GM20431 (cell line): Measurements from ENCODE around the gene STEAP4.

Experiments
- in situ Hi-C: fragments of 300-500 bp; cut with MseI, MboI; formaldehyde crosslinking; loops from one replicate; pipeline ENCODE4 v1.15.0; 2020; ENCODE audit warnings: low sequenced_read_pairs; ENCODE audit not compliant: unreplicated experiment

STEAP4 gene

GRCh38 chr7:88315522-88315921 lies 8.8 kb upstream of the STEAP4 start:
- in situ Hi-C loops, result no loop called here

- in situ Hi-C loops, result no loop called here
Measured at GRCh38 chr7:88314061-88314491, 7.4 kb upstream of the STEAP4 start.

- in situ Hi-C loops, result no loop called here
Measured at GRCh38 chr7:88312061-88312663, 5.5 kb upstream of the STEAP4 start.

GRCh38 chr7:88311675-88312036 lies 5.0 kb upstream of the STEAP4 start:
- in situ Hi-C loops, result no loop called here

GRCh38 chr7:88310956-88311674 lies 4.4 kb upstream of the STEAP4 start:
- in situ Hi-C loops, result no loop called here

DNA sequence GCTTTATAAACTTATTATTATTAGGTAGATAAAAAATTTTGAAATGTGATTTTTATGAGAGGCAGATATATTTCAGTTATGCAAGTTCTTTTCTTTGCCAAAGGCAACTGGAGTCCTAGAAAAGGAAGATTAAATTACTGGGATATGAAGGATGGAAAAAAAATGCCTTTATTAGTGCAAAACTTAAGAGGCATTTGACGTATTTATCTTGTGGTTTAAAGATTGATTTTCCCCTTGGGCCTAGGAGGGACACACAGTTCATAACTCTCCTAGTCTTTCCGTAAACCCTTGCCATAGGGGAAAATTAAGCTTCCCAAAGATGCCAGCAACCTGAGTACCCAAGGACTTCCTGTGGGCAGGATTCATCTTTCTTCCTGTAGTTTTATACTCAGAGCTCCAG lies 3.1 kb upstream of the STEAP4 start:
- in situ Hi-C loops, result no loop called here

GRCh38 chr7:88307823-88308222 lies 1.1 kb upstream of the STEAP4 start:
- in situ Hi-C loops, result no loop called here

- in situ Hi-C loops, result no loop called here
Measured at GRCh38 chr7:88307412-88307811, 718 bp upstream of the STEAP4 start.

GRCh38 chr7:88305044-88305443 lies 1.6 kb downstream of the STEAP4 start:
- in situ Hi-C loops, result no loop called here

DNA sequence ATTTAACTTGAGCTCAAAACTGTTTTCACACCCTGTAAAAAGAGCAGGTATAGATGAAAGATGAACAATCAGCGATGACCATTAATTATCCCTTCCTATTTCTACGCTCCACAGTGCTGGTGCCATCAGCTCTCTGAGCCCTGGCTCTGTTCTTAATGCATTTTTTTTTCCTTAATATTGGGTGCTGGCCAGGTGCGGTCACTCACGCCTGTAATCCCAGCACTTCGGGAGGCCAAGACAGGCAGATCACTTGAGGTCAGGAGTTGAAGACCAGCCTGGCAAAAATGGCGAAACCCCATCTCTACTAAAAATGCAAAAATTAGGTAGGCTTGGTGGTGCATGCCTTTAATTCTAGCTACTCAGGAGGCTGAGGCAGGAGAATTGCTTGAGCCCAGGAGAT lies 4.2 kb downstream of the STEAP4 start:
- in situ Hi-C loops, result no loop called here

- in situ Hi-C loops, result no loop called here
Measured at GRCh38 chr7:88301924-88302323, 4.8 kb downstream of the STEAP4 start.

DNA sequence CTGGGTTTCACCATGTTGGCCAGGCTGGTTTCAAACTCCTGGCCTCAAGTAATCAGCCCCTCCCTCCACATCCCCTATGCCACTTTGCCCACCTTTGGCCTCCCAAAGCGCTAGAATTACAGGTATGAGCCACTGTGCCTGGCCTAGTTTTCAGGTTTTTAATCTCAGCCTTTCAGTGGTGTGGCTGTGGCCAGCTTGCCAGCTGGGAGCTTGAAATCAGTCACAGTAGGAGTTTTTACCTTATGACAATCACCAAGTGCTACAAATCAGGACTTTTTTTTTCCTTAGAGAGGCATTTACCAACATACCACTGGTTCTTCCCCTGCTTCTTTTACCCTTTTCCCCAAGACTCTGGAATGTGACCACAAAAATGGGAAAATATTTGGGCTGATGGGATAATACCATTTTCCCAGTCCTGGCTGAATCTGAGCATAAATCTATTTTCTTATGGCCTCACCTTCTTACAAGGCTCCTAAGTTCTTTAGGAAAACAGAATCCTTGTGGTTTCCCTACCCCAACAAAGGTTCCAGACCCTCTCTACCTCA lies 6.2 kb downstream of the STEAP4 start:
- in situ Hi-C loops, result no loop called here

GRCh38 chr7:88299126-88299525 lies 7.6 kb downstream of the STEAP4 start:
- in situ Hi-C loops, result no loop called here

- in situ Hi-C loops, result no loop called here
Measured at GRCh38 chr7:88293866-88294265, 12.8 kb downstream of the STEAP4 start.

- in situ Hi-C loops, result no loop called here
Measured at GRCh38 chr7:88291398-88292173, 15.1 kb downstream of the STEAP4 start.

DNA sequence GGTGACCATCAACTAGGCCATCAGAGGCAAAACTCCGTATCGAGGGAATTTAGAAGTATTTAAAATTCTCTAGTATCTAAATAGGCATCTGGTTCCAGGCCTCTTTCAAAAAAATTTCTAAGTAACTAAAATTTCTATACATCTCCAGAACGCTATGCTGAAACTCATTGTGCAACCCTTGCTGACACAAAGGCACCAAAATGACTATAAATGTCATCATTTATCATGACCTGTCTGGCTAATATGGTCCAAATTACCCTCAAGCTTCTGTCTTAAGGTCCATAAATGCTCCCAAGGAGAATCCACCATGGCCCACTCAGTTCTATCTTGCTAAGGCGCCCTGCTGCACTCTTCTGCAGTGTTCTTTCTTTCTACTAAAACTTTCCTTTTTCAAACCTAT lies 16.2 kb downstream of the STEAP4 start:
- in situ Hi-C loops, result no loop called here

GRCh38 chr7:88289564-88290025 lies 17.1 kb downstream of the STEAP4 start:
- in situ Hi-C loops, result no loop called here

GRCh38 chr7:88281749-88282148 lies 24.9 kb downstream of the STEAP4 start:
- in situ Hi-C loops, result no loop called here

- in situ Hi-C loops, result no loop called here
Measured at GRCh38 chr7:88280801-88281200, 25.9 kb downstream of the STEAP4 start.

- in situ Hi-C loops, result no loop called here
Measured at GRCh38 chr7:88279323-88279722, 27.4 kb downstream of the STEAP4 start.

GRCh38 chr7:88278881-88279280 lies 27.8 kb downstream of the STEAP4 start:
- in situ Hi-C loops, result no loop called here
